Mesenchymal stem cell (in vitro differentiated cells and primary cell): ENCODE data around the gene FFAR2.
"Not testable (repeated sequence)": the region's sequence is repeated elsewhere in the genome, so short reads cannot be mapped to it uniquely, and the experiment has no call there.

Experiments
- DNase-seq: peaks from one replicate; pipeline ENCODE4 v3.0.0-alpha.2; 2013
- H2AFZ ChIP-seq: one replicate; pipeline ENCODE4 v1.6.1; 2013; ENCODE audit warnings: low read depth, mild to moderate bottlenecking, control low read depth, inconsistent platforms, low read length, moderate library complexity
- H2AK5ac ChIP-seq: 2 replicates; pipeline ENCODE4 v1.6.1; 2013; ENCODE audit warnings: low read length, moderate library complexity, mild to moderate bottlenecking, inconsistent platforms; ENCODE audit not compliant: severe bottlenecking
- H2BK120ac ChIP-seq: one replicate; pipeline ENCODE4 v1.6.1; 2013; ENCODE audit warnings: low read depth, mild to moderate bottlenecking, inconsistent platforms, low read length, moderate library complexity
- H2BK12ac ChIP-seq, 2 experiments: one replicate each; pipeline ENCODE4 v1.6.1; 2013; ENCODE audit warnings: inconsistent platforms in 2 of 2, low read length in 2 of 2, mild to moderate bottlenecking in 2 of 2, moderate library complexity in 2 of 2, control low read depth in 1 of 2
- H2BK15ac ChIP-seq: one replicate; pipeline ENCODE4 v1.6.1; 2013; ENCODE audit warnings: mild to moderate bottlenecking, low read depth, inconsistent platforms; ENCODE audit not compliant: poor library complexity, severe bottlenecking
- H2BK5ac ChIP-seq: 2 replicates; pipeline ENCODE4 v1.6.1; 2013; ENCODE audit warnings: low read depth, mild to moderate bottlenecking, low read length, control low read depth, inconsistent platforms; ENCODE audit not compliant: poor library complexity, severe bottlenecking
- H3K14ac ChIP-seq, 2 experiments: one replicate each; pipeline ENCODE4 v1.6.1; 2013; ENCODE audit warnings: inconsistent platforms in 2 of 2, low read length in 2 of 2, control low read depth in 1 of 2, mild to moderate bottlenecking in 1 of 2, moderate library complexity in 1 of 2
- H3K18ac ChIP-seq, 2 experiments: one replicate each; pipeline ENCODE4 v1.6.1; 2013; ENCODE audit warnings: inconsistent platforms in 2 of 2, low read length in 2 of 2, control low read depth in 1 of 2, low read depth in 1 of 2, mild to moderate bottlenecking in 1 of 2
- H3K23ac ChIP-seq, 2 experiments: one replicate each; pipeline ENCODE4 v1.6.1; 2013; ENCODE audit warnings: inconsistent platforms in 2 of 2, low read length in 2 of 2, mild to moderate bottlenecking in 2 of 2, moderate library complexity in 2 of 2, control low read depth in 1 of 2
- H3K27ac ChIP-seq: 2 replicates; pipeline ENCODE4 v1.5.1; 2013; ENCODE audit warnings: mild to moderate bottlenecking, moderate library complexity, low read length, control low read depth, inconsistent platforms; ENCODE audit not compliant: poor library complexity, severe bottlenecking
- H3K27me3 ChIP-seq, 2 experiments: 2 replicates each; pipeline versions ENCODE4 v1.6.1 to v1.7.0; 2013; ENCODE audit warnings: low read length in 2 of 2, mild to moderate bottlenecking in 2 of 2, moderate library complexity in 2 of 2, control low read depth in 1 of 2, inconsistent platforms in 1 of 2; ENCODE audit not compliant: control insufficient read depth in 1 of 2, insufficient read depth in 1 of 2
- H3K36me3 ChIP-seq, 2 experiments: 2 replicates each; pipeline versions ENCODE4 v1.6.1 to v1.7.0; 2013; ENCODE audit warnings: low read length in 2 of 2, control low read depth in 1 of 2, inconsistent platforms in 1 of 2, low read depth in 1 of 2, mild to moderate bottlenecking in 1 of 2; ENCODE audit not compliant: insufficient read depth in 2 of 2, control insufficient read depth in 1 of 2
- H3K4ac ChIP-seq, 2 experiments: one replicate each; pipeline ENCODE4 v1.6.1; 2013; ENCODE audit warnings: inconsistent platforms in 2 of 2, low read length in 2 of 2, mild to moderate bottlenecking in 2 of 2, moderate library complexity in 2 of 2, control low read depth in 1 of 2, low read depth in 1 of 2
- H3K4me1 ChIP-seq: 2 replicates; pipeline ENCODE4 v1.6.1; 2013; ENCODE audit warnings: low read depth, low read length, control low read depth; ENCODE audit not compliant: control insufficient read depth, insufficient read depth
- H3K4me2 ChIP-seq: 2 replicates; pipeline ENCODE4 v1.6.1; 2013; ENCODE audit warnings: low read length, mild to moderate bottlenecking, inconsistent platforms; ENCODE audit not compliant: poor library complexity, severe bottlenecking
- H3K4me3 ChIP-seq, 2 experiments: 2 replicates each; pipeline versions ENCODE4 v1.5.1 to v1.7.0; 2013; ENCODE audit warnings: low read length in 2 of 2, mild to moderate bottlenecking in 2 of 2, control low read depth in 1 of 2, low read depth in 1 of 2; ENCODE audit not compliant: insufficient read depth in 1 of 2
- H3K79me1 ChIP-seq: replicated peaks from 2 replicates; pipeline ENCODE4 v1.6.1; 2013; ENCODE audit warnings: mild to moderate bottlenecking, control low read depth, low read length, inconsistent platforms; ENCODE audit not compliant: poor library complexity, severe bottlenecking
- H3K9ac ChIP-seq: 2 replicates; pipeline ENCODE4 v1.7.0; 2013; ENCODE audit warnings: mild to moderate bottlenecking, low read length, moderate library complexity
- H3K9me3 ChIP-seq: 2 replicates; pipeline ENCODE4 v1.7.0; 2013; ENCODE audit warnings: mild to moderate bottlenecking, low read length; ENCODE audit not compliant: control insufficient read depth
- H4K8ac ChIP-seq: one replicate; pipeline ENCODE4 v1.6.1; 2013; ENCODE audit warnings: inconsistent platforms, mild to moderate bottlenecking, low read length, moderate library complexity
- H4K91ac ChIP-seq: one replicate; pipeline ENCODE4 v1.6.1; 2013; ENCODE audit warnings: mild to moderate bottlenecking, low read length, inconsistent platforms
- WGBS: methylation state at CpG from one replicate; pipeline ENCODE4 v1.1.7; 2013; ENCODE audit warnings: mixed read lengths; 5-methylcytosine and 5-hydroxymethylcytosine counted together

Gene FFAR2

DNA sequence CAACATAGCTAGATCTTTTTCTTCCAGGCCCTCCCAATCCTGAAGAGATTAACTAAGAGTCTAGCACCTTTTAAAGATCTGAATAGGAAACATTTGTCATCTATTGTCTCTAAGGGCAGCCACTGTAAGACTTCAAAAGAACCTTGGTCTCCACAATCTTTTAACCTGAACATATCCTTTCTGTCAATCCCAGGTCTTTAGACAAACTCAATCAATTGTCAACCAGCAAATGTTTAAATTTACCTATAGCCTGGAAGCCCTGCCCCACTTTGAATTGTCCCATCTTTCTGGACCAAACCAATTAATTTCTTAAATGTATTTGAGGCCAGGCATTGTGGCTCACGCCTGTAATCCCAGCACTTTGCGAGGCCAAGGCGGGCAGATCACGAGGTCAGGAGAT lies 23.0 kb downstream of the FFAR2 start:
- H3K4me2 ChIP-seq, H3K79me1 ChIP-seq, H3K14ac ChIP-seq, H4K8ac ChIP-seq, H2BK5ac ChIP-seq, H3K27ac ChIP-seq, H2BK15ac ChIP-seq, H3K4me3 ChIP-seq, H4K91ac ChIP-seq, DNase-seq, H3K4me1 ChIP-seq, H3K23ac ChIP-seq, H2BK120ac ChIP-seq, H2BK12ac ChIP-seq, H2AK5ac ChIP-seq, H3K4ac ChIP-seq, H2AFZ ChIP-seq, H3K18ac ChIP-seq, H3K9me3 ChIP-seq, H3K9ac ChIP-seq, H3K36me3 ChIP-seq: not testable (repeated sequence)
- peaks cover 0 to 20% of the 10 kb centered on the region in 2 experiments for H3K27me3 ChIP-seq
- 97% methylated on average over 4 of the region's 4 CpGs for WGBS

DNA sequence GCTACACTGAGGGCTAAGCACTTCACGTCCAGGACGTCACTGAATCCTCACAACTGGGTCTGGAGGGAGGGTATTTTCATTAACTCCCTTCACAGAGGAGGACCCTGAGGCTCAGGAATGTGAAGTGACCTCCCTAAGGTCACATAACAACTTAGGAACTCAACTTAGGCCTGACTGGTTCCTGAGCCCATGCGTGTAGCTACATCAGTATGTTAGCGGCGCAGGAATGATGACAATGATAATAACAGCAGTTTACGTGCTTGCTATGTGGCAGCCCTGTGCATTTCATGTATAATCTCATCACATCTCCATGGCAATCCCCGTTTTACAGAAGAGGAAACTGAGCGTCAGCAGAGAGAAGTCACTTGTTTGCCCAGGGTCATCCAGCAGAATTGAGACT lies 23.9 kb downstream of the FFAR2 start:
- no peak overlapping the region for H2BK15ac ChIP-seq
- DNase-seq, result no peak
- no peak overlapping the region for H3K23ac ChIP-seq
- no peak overlapping the region for H4K8ac ChIP-seq
- no peak overlapping the region for H4K91ac ChIP-seq
- no peaks in the 10 kb centered on the region for H3K79me1 ChIP-seq
- no peak overlapping the region for H2BK12ac ChIP-seq
- H3K9me3 ChIP-seq, result no peaks in the 10 kb centered on the region
- H3K18ac ChIP-seq, result no peak overlapping the region
- H2AK5ac ChIP-seq, result no peak overlapping the region
- no peak overlapping the region for H2BK120ac ChIP-seq
- H3K27ac ChIP-seq, result no peak overlapping the region
- H2BK5ac ChIP-seq, result no peak overlapping the region
- H3K36me3 ChIP-seq, result no peaks in the 10 kb centered on the region
- H3K14ac ChIP-seq, result no peak overlapping the region
- peaks cover 0 to 22% of the 10 kb centered on the region in 2 experiments for H3K27me3 ChIP-seq
- H3K4me3 ChIP-seq, result no peak overlapping the region
- no peaks in the 10 kb centered on the region for H3K4me1 ChIP-seq
- H2AFZ ChIP-seq, result no peak overlapping the region
- no peak overlapping the region for H3K4ac ChIP-seq
- 84% methylated on average over 8 of the region's 8 CpGs for WGBS
- H3K4me2 ChIP-seq, result no peak overlapping the region
- H3K9ac ChIP-seq, result no peak overlapping the region

- no peak overlapping the region for H3K14ac ChIP-seq
- H2AK5ac ChIP-seq, result no peak overlapping the region
- H3K4me1 ChIP-seq, result no peaks in the 10 kb centered on the region
- WGBS, result 92% methylated on average over 14 of the region's 14 CpGs
- no peak overlapping the region for H3K4me3 ChIP-seq
- no peak for DNase-seq
- no peak overlapping the region for H3K18ac ChIP-seq
- no peak overlapping the region for H4K8ac ChIP-seq
- H2AFZ ChIP-seq, result no peak overlapping the region
- H3K27me3 ChIP-seq, result peaks cover 0 to 24% of the 10 kb centered on the region in 2 experiments
- no peaks in the 10 kb centered on the region for H3K36me3 ChIP-seq
- H2BK15ac ChIP-seq, result no peak overlapping the region
- H2BK120ac ChIP-seq, result no peak overlapping the region
- no peak overlapping the region for H2BK12ac ChIP-seq
- no peak overlapping the region for H3K4me2 ChIP-seq
- H2BK5ac ChIP-seq, result no peak overlapping the region
- H3K9me3 ChIP-seq, result no peaks in the 10 kb centered on the region
- H3K9ac ChIP-seq, result no peak overlapping the region
- H4K91ac ChIP-seq, result no peak overlapping the region
- H3K27ac ChIP-seq, result no peak overlapping the region
- no peak overlapping the region for H3K4ac ChIP-seq
- no peak overlapping the region for H3K23ac ChIP-seq
- H3K79me1 ChIP-seq, result no peaks in the 10 kb centered on the region
Observed at GRCh38 chr19:35474104-35474503, 26.0 kb downstream of the FFAR2 start.

GRCh38 chr19:35474594-35474993 lies 26.5 kb downstream of the FFAR2 start:
- not testable (repeated sequence) for H2AK5ac ChIP-seq, H2BK12ac ChIP-seq, H3K79me1 ChIP-seq, DNase-seq, H3K9me3 ChIP-seq, H3K23ac ChIP-seq, H3K4me1 ChIP-seq, H4K91ac ChIP-seq, H2BK15ac ChIP-seq, H3K4me2 ChIP-seq, H2AFZ ChIP-seq, H3K14ac ChIP-seq, H4K8ac ChIP-seq, H2BK120ac ChIP-seq, H3K27ac ChIP-seq, H3K4ac ChIP-seq, H3K4me3 ChIP-seq, H3K18ac ChIP-seq, H3K36me3 ChIP-seq, H2BK5ac ChIP-seq, H3K9ac ChIP-seq
- WGBS, result 94% methylated on average over 7 of the region's 7 CpGs
- peaks cover 0 to 26% of the 10 kb centered on the region in 2 experiments for H3K27me3 ChIP-seq
